ENCODE data around the gene CACNA1B. TPM values are rescaled to one million over a fixed set of nuclear protein-coding genes. Genes with fewer than 3 reads are reported as not detected.

The CACNA1B gene
- total RNA-seq, 1 donor from 2014 or later, result 3.1 TPM

DNA sequence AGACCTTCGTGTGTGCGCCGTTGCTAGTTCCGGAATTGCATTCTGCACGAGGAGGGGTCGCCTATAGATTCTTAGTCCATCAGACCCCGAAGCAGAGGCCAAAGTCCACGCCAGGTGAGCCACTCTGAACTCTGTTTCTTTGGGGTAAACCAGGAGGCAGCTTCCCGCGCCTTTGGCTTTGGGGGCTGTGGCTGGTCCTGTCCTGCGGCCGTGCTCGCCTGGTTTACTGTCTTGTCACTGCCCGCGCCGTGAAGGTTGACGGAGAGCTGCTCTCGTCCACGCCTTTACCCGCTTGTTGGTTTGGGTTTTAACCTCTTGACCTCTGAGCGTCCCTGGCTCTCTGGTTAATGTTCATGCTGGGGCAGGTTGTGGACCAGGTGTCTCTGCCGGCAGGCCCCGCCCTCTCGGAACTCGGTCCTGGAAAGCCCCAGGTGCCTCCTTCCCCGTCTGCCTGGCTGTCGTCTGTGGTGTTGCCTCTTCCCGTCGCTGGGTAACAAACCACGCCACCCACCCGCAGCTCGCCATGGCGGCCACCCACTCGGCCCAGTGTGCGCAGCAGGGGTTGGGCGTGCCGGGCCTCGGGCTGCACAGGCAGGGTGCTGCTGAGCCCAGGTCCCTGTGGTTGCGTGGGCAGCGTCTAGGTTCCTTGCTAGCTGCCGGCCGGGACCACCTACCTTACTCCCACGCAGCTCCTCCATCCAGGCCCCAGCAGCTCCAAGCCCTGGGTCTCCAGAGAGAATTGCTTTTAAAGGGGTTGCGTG is 44.6 kb upstream of the CACNA1B start:
- H3K4me3 Mint-ChIP-seq, result no peak overlapping the region
- no peak overlapping the region for H3K27ac Mint-ChIP-seq (ENCODE audit: unreplicated experiment)
- TF ChIP-seq, protein P1, sequence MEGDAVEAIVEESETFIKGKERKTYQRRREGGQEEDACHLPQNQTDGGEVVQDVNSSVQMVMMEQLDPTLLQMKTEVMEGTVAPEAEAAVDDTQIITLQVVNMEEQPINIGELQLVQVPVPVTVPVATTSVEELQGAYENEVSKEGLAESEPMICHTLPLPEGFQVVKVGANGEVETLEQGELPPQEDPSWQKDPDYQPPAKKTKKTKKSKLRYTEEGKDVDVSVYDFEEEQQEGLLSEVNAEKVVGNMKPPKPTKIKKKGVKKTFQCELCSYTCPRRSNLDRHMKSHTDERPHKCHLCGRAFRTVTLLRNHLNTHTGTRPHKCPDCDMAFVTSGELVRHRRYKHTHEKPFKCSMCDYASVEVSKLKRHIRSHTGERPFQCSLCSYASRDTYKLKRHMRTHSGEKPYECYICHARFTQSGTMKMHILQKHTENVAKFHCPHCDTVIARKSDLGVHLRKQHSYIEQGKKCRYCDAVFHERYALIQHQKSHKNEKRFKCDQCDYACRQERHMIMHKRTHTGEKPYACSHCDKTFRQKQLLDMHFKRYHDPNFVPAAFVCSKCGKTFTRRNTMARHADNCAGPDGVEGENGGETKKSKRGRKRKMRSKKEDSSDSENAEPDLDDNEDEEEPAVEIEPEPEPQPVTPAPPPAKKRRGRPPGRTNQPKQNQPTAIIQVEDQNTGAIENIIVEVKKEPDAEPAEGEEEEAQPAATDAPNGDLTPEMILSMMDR (conservative IDR thresholded peaks at IDR 0.05), result no peak
- H3K4me1 Mint-ChIP-seq, result no peaks in the 10 kb centered on the region
- H3K36me3 Mint-ChIP-seq (ENCODE audit: low read depth), result peaks cover 23% of the 10 kb centered on the region
- no peaks in the 10 kb centered on the region for H3K27me3 Mint-ChIP-seq (ENCODE audit: low read depth)
- no peak for DNase-seq (ENCODE audit: low read depth, low spot score)
- no peaks in the 10 kb centered on the region for H3K9me3 Mint-ChIP-seq

- no peaks in the 10 kb centered on the region for H3K9me3 Mint-ChIP-seq
- H3K27ac Mint-ChIP-seq (ENCODE audit: unreplicated experiment), result no peak overlapping the region
- H3K27me3 Mint-ChIP-seq (ENCODE audit: low read depth), result no peaks in the 10 kb centered on the region
- peaks cover 25% of the 10 kb centered on the region for H3K36me3 Mint-ChIP-seq (ENCODE audit: low read depth)
- H3K4me3 Mint-ChIP-seq, result no peak overlapping the region
- H3K4me1 Mint-ChIP-seq, result peaks cover 4% of the 10 kb centered on the region
- TF ChIP-seq, protein P1 (conservative IDR thresholded peaks at IDR 0.05), result no peak
- no peak for DNase-seq (ENCODE audit: low read depth, low spot score)
Observed at GRCh38 chr9:137833721-137834613, 43.6 kb upstream of the CACNA1B start.

- TF ChIP-seq, protein P1 (conservative IDR thresholded peaks at IDR 0.05), result no peak
- Mint-ChIP-seq H3K9me3 (no peaks in the 10 kb centered on the region), H3K27ac (ENCODE audit: unreplicated experiment) (no peak overlapping the region), H3K36me3 (ENCODE audit: low read depth) (peaks cover 26% of the 10 kb centered on the region), H3K4me3 (no peak overlapping the region), H3K27me3 (ENCODE audit: low read depth) (no peaks in the 10 kb centered on the region), H3K4me1 (peaks cover 5% of the 10 kb centered on the region)
- no peak for DNase-seq (ENCODE audit: low read depth, low spot score)
Observed at GRCh38 chr9:137834846-137835546, 42.6 kb upstream of the CACNA1B start.

DNA sequence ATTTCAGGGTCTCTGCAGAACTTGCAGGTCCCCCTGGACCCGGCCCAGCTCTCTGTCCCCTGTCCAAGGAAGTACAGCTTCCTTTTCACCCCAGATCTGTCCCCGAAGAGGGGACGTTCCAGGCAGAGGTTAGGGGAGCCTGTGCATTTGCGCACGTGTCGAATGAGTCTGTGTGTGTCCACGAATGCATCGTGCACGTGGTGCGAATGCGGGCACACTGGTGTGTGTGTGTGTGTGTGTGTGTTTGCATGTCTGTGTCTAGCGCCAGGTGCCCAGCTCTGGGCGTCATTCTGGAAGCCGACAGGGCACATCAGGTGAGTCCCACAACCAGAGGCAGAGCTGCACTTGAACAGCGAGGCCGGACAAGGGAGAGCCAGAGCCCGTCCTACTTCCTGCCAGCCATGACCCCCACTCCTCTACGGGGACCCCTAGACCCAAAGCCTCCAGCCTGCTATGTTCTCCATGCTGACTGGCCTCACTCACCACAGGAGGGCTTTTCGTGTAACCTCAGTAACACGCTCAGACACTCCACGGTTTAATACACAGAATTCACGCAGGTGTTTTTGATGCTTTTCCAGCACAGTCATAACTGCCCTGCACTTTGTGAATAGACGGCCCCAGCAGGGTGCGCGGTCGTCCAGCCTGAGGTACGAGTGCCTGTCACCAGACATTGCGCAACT is 41.3 kb upstream of the CACNA1B start:
- peaks cover 5% of the 10 kb centered on the region for H3K4me1 Mint-ChIP-seq
- no peak overlapping the region for H3K4me3 Mint-ChIP-seq
- H3K36me3 Mint-ChIP-seq (ENCODE audit: low read depth), result peaks cover 23% of the 10 kb centered on the region
- no peak overlapping the region for H3K27ac Mint-ChIP-seq (ENCODE audit: unreplicated experiment)
- DNase-seq (ENCODE audit: low read depth, low spot score), result no peak
- H3K27me3 Mint-ChIP-seq (ENCODE audit: low read depth), result no peaks in the 10 kb centered on the region
- H3K9me3 Mint-ChIP-seq, result peaks cover 2% of the 10 kb centered on the region
- TF ChIP-seq, protein P1 (conservative IDR thresholded peaks at IDR 0.05), result no peak

DNA sequence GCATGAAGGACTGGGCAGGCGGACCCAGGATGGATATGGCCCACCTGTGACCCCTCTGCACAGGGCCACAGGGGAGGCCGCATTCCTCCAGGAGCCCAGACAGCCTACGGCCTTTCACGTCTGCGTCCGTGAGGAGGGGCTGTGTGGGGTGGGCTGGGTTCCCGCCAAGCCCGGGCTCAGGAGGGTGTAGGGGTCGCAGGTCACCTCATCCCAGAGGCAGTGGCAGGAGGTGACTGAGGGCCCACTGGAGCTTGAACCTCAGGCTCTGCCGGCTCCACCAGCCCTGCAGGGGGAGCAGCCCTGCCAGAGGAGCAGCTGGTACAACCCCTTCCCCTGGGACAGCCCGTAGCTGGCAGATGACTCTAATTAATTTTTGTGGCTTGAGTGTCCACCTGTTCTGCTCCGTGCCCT is 40.7 kb upstream of the CACNA1B start:
- Mint-ChIP-seq H3K4me3 (no peak overlapping the region), H3K27ac (ENCODE audit: unreplicated experiment) (no peak overlapping the region), H3K9me3 (peaks cover 2% of the 10 kb centered on the region), H3K36me3 (ENCODE audit: low read depth) (peaks cover 20% of the 10 kb centered on the region), H3K27me3 (ENCODE audit: low read depth) (no peaks in the 10 kb centered on the region), H3K4me1 (peaks cover 5% of the 10 kb centered on the region)
- TF ChIP-seq, protein P1 (conservative IDR thresholded peaks at IDR 0.05), result no peak
- DNase-seq (ENCODE audit: low read depth, low spot score), result no peak

Data from neural crest cell (in vitro differentiated cells).